Neural progenitor cell (in vitro differentiated cells): ENCODE measurements around the gene RGPD8.

Source experiments
- EZH2 ChIP-seq: fragments of 200-600 bp; sonication (generic); IDR thresholded peaks from 2 replicates; pipeline ENCODE4 v1.6.1; 2017; ENCODE audit warnings: antibody characterized with exemption, mild to moderate bottlenecking, moderate library complexity
- EZH2phosphoT487 ChIP-seq: fragments of 200-600 bp; sonication (generic); IDR thresholded peaks from 2 replicates; pipeline ENCODE4 v1.6.1; 2017; ENCODE audit warnings: antibody characterized with exemption

- TF ChIP-seq EZH2, result no peak
- TF ChIP-seq EZH2phosphoT487, result no peak
These were observed 43.0 kb upstream of the RGPD8 start for GRCh38 chr2:112476434-112476833.
